ENCODE data around the gene TRPM3. TPM values are rescaled to one million over a fixed set of nuclear protein-coding genes. Genes with fewer than 3 reads are reported as not detected.
A peak's percentile ranks its signal among the peaks of the same experiment; 100 is the strongest.

The TRPM3 gene
- total RNA-seq, 1 experiment from 2014 or later: 3.9 TPM

GRCh38 chr9:70934642-70935041 lies 186.8 kb downstream of the TRPM3 start:
- in situ Hi-C loops (cut with HindIII; ENCODE audit: low pct_unique_long_range_greater_than_20kb, low sequenced_read_pairs): no loop called here
- no peak for DNase-seq (ENCODE audit: low read depth, low spot score)

DNA sequence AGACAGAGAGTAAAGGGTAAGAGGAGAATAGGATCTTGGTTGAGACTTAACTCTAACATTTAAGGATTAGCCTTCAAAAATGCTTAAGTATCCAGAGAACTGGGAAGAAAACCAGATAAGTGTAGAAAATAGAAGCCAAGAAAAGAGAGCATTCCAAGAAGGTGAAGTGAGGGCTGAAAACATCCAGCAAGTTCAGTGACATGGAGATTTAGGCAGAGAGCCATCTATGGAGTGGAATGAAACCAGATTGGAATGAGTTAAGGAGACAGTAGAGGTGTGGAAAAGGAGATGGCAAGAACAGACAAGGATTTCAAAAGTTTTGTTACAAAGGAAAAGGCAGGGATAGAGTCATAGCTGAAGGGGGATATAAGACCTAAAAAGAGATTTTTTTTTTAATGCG lies 188.1 kb downstream of the TRPM3 start:
- no peak for DNase-seq (ENCODE audit: low read depth, low spot score)
- in situ Hi-C loops (cut with HindIII; ENCODE audit: low pct_unique_long_range_greater_than_20kb, low sequenced_read_pairs): no loop called here

DNA sequence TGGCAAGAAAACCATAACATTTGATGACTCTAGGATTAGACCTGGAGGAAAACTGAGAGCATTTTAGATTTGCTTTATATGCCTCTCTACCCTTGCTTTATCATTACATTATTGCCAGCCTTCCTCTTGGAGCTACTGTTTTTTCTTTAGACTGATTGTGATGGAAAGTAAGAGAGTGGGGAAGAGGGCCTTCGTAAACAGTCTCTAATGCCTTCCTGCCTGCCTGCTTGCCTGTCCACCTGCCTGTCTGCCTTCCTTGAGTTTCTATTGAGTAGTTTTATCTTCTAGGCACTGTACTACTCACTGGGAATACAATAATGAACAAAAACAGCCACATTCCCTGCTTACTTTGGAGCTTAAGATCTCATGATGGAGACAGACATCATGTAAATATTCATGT lies 189.3 kb downstream of the TRPM3 start:
- no peak for DNase-seq (ENCODE audit: low read depth, low spot score)
- in situ Hi-C loops (cut with HindIII; ENCODE audit: low pct_unique_long_range_greater_than_20kb, low sequenced_read_pairs): no loop called here

GRCh38 chr9:70927530-70927929 lies 193.9 kb downstream of the TRPM3 start:
- no peak for DNase-seq (ENCODE audit: low read depth, low spot score)
- in situ Hi-C loops (cut with HindIII; ENCODE audit: low pct_unique_long_range_greater_than_20kb, low sequenced_read_pairs): no loop called here

DNA sequence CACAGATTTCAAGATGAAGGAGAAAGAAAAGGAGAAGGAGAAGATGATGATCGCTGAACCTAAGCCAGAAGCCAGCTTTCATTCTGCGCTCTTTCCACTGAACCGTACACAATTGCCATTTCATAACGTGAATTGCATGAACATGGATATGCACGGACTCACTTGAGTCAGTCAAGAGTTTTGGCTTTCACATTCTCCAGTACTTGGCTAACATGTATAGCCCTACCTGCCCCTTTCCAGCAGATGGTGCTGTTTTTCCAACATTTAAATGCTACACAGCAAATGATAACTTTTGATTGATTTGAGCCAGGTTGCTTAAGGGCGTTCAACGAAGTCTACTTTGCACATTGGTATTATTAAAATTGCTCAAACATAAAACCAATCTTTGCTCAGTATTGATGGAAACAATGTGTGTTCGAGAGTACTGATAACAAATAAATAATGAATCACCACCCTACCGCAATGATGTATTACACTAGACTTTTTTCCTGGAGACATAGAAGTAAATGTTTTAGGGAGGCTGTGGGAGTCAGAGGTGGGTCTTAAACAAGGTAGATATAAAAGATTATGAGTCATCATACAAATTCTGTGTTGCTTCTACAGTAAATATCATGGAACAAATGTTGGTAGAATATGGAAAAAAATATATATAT lies 196.4 kb downstream of the TRPM3 start:
- in situ Hi-C loops (cut with HindIII; ENCODE audit: low pct_unique_long_range_greater_than_20kb, low sequenced_read_pairs): no loop called here
- DNase-seq (ENCODE audit: low read depth, low spot score): peak; percentile 93

GRCh38 chr9:70924380-70924779 lies 197.0 kb downstream of the TRPM3 start:
- no peak for DNase-seq (ENCODE audit: low read depth, low spot score)
- in situ Hi-C loops (cut with HindIII; ENCODE audit: low pct_unique_long_range_greater_than_20kb, low sequenced_read_pairs): no loop called here

- no peak for DNase-seq (ENCODE audit: low read depth, low spot score)
- in situ Hi-C loops (cut with HindIII; ENCODE audit: low pct_unique_long_range_greater_than_20kb, low sequenced_read_pairs): no loop called here
These were observed 197.5 kb downstream of the TRPM3 start for GRCh38 chr9:70923961-70924360.

- in situ Hi-C loops (cut with HindIII; ENCODE audit: low pct_unique_long_range_greater_than_20kb, low sequenced_read_pairs): no loop called here
- peak; percentile 51 for DNase-seq (ENCODE audit: low read depth, low spot score)
These were observed 200.3 kb downstream of the TRPM3 start for GRCh38 chr9:70921136-70921535.

- DNase-seq (ENCODE audit: low read depth, low spot score): no peak
- in situ Hi-C loops (cut with HindIII; ENCODE audit: low pct_unique_long_range_greater_than_20kb, low sequenced_read_pairs): no loop called here
These were observed 204.1 kb downstream of the TRPM3 start for GRCh38 chr9:70917277-70917676.

- in situ Hi-C loops (cut with HindIII; ENCODE audit: low pct_unique_long_range_greater_than_20kb, low sequenced_read_pairs): no loop called here
- DNase-seq (ENCODE audit: low read depth, low spot score): no peak
These were observed 209.6 kb downstream of the TRPM3 start for GRCh38 chr9:70911791-70912190.

- DNase-seq (ENCODE audit: low read depth, low spot score): no peak
- in situ Hi-C loops (cut with HindIII; ENCODE audit: low pct_unique_long_range_greater_than_20kb, low sequenced_read_pairs): no loop called here
These were observed 210.8 kb downstream of the TRPM3 start for GRCh38 chr9:70910598-70910997.

DNA sequence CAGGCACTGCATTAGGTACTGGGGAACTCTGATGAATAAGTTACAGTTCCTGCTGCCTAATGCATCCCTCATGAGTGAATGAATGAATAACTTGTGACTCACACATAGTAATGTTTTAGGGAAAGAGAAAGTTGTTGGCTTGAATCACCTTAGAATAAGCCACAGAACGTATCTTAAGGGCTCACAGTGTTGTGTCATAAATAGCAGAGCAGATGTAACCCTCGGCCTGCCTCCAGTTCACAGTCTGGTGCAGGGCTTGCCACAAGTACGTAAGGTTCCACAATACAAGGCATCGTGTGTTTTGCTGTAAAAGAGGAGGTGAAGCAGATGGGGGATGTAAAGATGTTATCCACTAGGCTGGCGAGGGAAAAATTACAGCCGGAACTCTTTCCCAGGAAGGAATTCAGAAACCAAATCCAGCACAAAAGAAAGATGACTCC lies 218.7 kb downstream of the TRPM3 start:
- in situ Hi-C loops (cut with HindIII; ENCODE audit: low pct_unique_long_range_greater_than_20kb, low sequenced_read_pairs): no loop called here
- DNase-seq (ENCODE audit: low read depth, low spot score): peak; percentile 95

GRCh38 chr9:70902171-70902570 lies 219.2 kb downstream of the TRPM3 start:
- DNase-seq (ENCODE audit: low read depth, low spot score): peak; percentile 24
- in situ Hi-C loops (cut with HindIII; ENCODE audit: low pct_unique_long_range_greater_than_20kb, low sequenced_read_pairs): no loop called here

GRCh38 chr9:70901746-70902145 lies 219.7 kb downstream of the TRPM3 start:
- peak; percentile 20 for DNase-seq (ENCODE audit: low read depth, low spot score)
- in situ Hi-C loops (cut with HindIII; ENCODE audit: low pct_unique_long_range_greater_than_20kb, low sequenced_read_pairs): no loop called here

DNA sequence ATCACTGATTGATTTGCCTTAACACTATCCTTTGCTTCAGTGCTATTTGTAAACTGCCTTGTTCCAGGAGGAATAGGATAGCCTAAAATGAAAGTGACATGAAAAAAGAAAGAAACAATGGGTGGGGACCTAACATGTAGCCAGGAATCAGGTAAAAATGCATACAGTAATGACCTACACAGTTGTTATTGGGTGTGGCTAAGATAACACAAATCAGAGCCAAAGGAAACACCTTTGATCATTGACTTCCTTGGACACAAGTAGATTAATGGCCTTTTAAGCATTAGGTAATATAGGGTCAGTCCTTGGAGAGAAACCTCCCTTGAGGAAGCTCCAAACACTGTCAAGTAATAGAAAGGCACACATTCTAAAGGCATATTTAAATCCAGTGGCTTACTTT lies 220.4 kb downstream of the TRPM3 start:
- in situ Hi-C loops (cut with HindIII; ENCODE audit: low pct_unique_long_range_greater_than_20kb, low sequenced_read_pairs): no loop called here
- DNase-seq (ENCODE audit: low read depth, low spot score): no peak

GRCh38 chr9:70893580-70894122 lies 227.8 kb downstream of the TRPM3 start:
- no peak for DNase-seq (ENCODE audit: low read depth, low spot score)
- in situ Hi-C loops (cut with HindIII; ENCODE audit: low pct_unique_long_range_greater_than_20kb, low sequenced_read_pairs): no loop called here

- no peak for DNase-seq (ENCODE audit: low read depth, low spot score)
- in situ Hi-C loops (cut with HindIII; ENCODE audit: low pct_unique_long_range_greater_than_20kb, low sequenced_read_pairs): no loop called here
These were observed 232.9 kb downstream of the TRPM3 start for GRCh38 chr9:70888471-70888870.

- in situ Hi-C loops (cut with HindIII; ENCODE audit: low pct_unique_long_range_greater_than_20kb, low sequenced_read_pairs): no loop called here
- DNase-seq (ENCODE audit: low read depth, low spot score): no peak
These were observed 233.6 kb downstream of the TRPM3 start for GRCh38 chr9:70887826-70888225.

DNA sequence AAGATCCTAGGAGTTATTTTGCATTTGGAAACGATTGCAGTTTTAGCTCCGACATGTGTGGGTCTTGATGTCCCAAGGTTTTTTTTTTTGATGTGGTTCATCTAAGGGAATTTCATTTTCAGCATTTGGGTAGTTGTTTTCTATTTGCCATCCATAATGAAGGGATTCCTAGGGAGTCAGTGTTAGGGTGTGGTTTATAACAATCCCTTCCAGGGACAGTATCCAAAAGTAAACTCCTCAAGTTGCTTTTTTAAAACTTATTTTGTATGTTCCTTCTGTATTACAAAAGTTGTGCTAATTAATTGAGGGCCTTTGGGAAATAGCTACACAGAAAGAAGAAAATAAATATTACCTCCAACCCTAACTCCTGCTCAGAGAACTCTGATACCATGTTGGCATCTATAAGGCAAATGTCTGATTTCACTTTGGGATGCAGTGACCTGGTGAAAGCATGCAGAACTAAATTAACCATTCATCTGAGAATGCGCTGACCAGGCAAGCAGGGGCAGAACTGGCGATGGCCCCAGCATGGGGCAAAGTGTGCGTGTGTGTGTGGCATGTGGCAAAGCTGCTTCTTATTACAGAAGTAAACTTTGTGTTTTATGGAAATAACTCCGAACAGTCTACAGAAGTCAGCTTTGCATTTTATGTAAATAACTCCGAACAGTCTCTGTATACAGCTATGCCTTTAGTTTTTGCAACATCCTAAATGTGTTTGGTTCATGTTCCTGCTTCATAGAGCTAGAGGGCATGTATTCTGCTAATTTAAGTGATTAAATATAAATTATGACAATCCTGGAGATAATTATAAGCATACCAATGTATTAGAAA lies 237.2 kb downstream of the TRPM3 start:
- no peak for DNase-seq (ENCODE audit: low read depth, low spot score)
- in situ Hi-C loops (cut with HindIII; ENCODE audit: low pct_unique_long_range_greater_than_20kb, low sequenced_read_pairs): no loop called here

All from SK-MEL-5 (cell line).